CD4-positive, alpha-beta T cell treated with Interleukin-6 for 4 hours (primary cell): Measurements from ENCODE around the gene PEAR1.

Experiments used
- DNase-seq: peaks from one replicate; pipeline ENCODE4 v3.0.0-alpha.2; 2020; ENCODE audit warnings: mixed read lengths

The PEAR1 gene

GRCh38 chr1:156901966-156902915, 8.7 kb downstream of the PEAR1 start:
- no peak for DNase-seq

GRCh38 chr1:156903328-156904091, 10.0 kb downstream of the PEAR1 start:
- no peak for DNase-seq

- no peak for DNase-seq
Observed at GRCh38 chr1:156904187-156904959, 10.9 kb downstream of the PEAR1 start.

- DNase-seq: no peak
Observed at GRCh38 chr1:156905176-156905575, 11.7 kb downstream of the PEAR1 start.

- no peak for DNase-seq
Observed at GRCh38 chr1:156905651-156906050, 12.1 kb downstream of the PEAR1 start.

GRCh38 chr1:156906206-156906906, 12.8 kb downstream of the PEAR1 start:
- DNase-seq: no peak

- no peak for DNase-seq
Observed at GRCh38 chr1:156908541-156908940, 15.0 kb downstream of the PEAR1 start.

GRCh38 chr1:156908955-156909354, 15.4 kb downstream of the PEAR1 start:
- DNase-seq: no peak

GRCh38 chr1:156909671-156910070, 16.2 kb downstream of the PEAR1 start:
- DNase-seq: no peak

- DNase-seq: peak; percentile 64
Observed at GRCh38 chr1:156910309-156910782, 16.8 kb downstream of the PEAR1 start.

- no peak for DNase-seq
Observed at GRCh38 chr1:156911577-156912298, 18.2 kb downstream of the PEAR1 start.

GRCh38 chr1:156912310-156912709, 18.8 kb downstream of the PEAR1 start:
- DNase-seq: no peak

- no peak for DNase-seq
Observed at GRCh38 chr1:156912861-156913808, 19.6 kb downstream of the PEAR1 start.

GRCh38 chr1:156913809-156914387, 20.4 kb downstream of the PEAR1 start:
- DNase-seq: no peak

- no peak for DNase-seq
Observed at GRCh38 chr1:156914440-156914856, 20.9 kb downstream of the PEAR1 start.

- DNase-seq: peak; percentile 64
Observed at GRCh38 chr1:156920233-156921052, 26.9 kb downstream of the PEAR1 start, which contains the start of gene LRRC71. LRRC71 (plus strand) TSS chr1:156920632; CDS start chr1:156920804, 172 bp downstream.

GRCh38 chr1:156921053-156921529, 27.6 kb downstream of the PEAR1 start:
- no peak for DNase-seq

GRCh38 chr1:156922986-156923669, 29.6 kb downstream of the PEAR1 start:
- DNase-seq: no peak
